Measurements from ENCODE around the gene FAU. TPM values are rescaled to one million over a fixed set of nuclear protein-coding genes. Genes with fewer than 3 reads are reported as not detected.

The FAU gene
- total RNA-seq, 6 experiments from 2014 or later = 631 to 750 (median 715) TPM

GRCh38 chr11:65134952-65135632, 13.2 kb upstream of the FAU start:
- Mint-ChIP-seq H3K4me3 (peak overlapping the region; percentile 100), H3K9me3 (no peaks in the 10 kb centered on the region), H3K27me3 (ENCODE audit: insufficient read depth) (peaks cover 6% of the 10 kb centered on the region; the same call in 1 of the 2 replicates), H3K4me1 (ENCODE audit: low read depth) (peaks cover 26% of the 10 kb centered on the region), H3K27ac (peak overlapping the region; percentile 99), H3K36me3 (ENCODE audit: low read depth) (peaks cover 17% of the 10 kb centered on the region)
- peak; percentile 96 for DNase-seq
- TF ChIP-seq, protein P1, sequence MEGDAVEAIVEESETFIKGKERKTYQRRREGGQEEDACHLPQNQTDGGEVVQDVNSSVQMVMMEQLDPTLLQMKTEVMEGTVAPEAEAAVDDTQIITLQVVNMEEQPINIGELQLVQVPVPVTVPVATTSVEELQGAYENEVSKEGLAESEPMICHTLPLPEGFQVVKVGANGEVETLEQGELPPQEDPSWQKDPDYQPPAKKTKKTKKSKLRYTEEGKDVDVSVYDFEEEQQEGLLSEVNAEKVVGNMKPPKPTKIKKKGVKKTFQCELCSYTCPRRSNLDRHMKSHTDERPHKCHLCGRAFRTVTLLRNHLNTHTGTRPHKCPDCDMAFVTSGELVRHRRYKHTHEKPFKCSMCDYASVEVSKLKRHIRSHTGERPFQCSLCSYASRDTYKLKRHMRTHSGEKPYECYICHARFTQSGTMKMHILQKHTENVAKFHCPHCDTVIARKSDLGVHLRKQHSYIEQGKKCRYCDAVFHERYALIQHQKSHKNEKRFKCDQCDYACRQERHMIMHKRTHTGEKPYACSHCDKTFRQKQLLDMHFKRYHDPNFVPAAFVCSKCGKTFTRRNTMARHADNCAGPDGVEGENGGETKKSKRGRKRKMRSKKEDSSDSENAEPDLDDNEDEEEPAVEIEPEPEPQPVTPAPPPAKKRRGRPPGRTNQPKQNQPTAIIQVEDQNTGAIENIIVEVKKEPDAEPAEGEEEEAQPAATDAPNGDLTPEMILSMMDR (IDR thresholded peaks at IDR 0.05) = no peak

- H3K36me3 Mint-ChIP-seq (ENCODE audit: low read depth) = peaks cover 17% of the 10 kb centered on the region
- peaks cover 26% of the 10 kb centered on the region for H3K4me1 Mint-ChIP-seq (ENCODE audit: low read depth)
- H3K9me3 Mint-ChIP-seq = no peaks in the 10 kb centered on the region
- 0 out of 2 replicates have a peak, but pooled peaks cover 3% of the 10 kb centered on the region for H3K27me3 Mint-ChIP-seq (ENCODE audit: insufficient read depth)
- peak within 1 kb of the TSS; percentile 99 for H3K27ac Mint-ChIP-seq
- peak; percentile 75 for DNase-seq
- TF ChIP-seq, protein P1 (IDR thresholded peaks at IDR 0.05) = no peak
- peak within 1 kb of the TSS; percentile 100 for H3K4me3 Mint-ChIP-seq
These were observed 12.5 kb upstream of the FAU start, which contains the start of gene SYVN1 for GRCh38 chr11:65134240-65134951. Gene SYVN1, minus strand, starts transcription at chr11:65134519. Its CDS starts 918 bp downstream, at chr11:65133601.

- no peak for DNase-seq
- TF ChIP-seq, protein P1 (IDR thresholded peaks at IDR 0.05) = no peak
- peak overlapping the region; percentile 100 for H3K4me3 Mint-ChIP-seq
- H3K9me3 Mint-ChIP-seq = no peaks in the 10 kb centered on the region
- H3K36me3 Mint-ChIP-seq (ENCODE audit: low read depth) = peaks cover 17% of the 10 kb centered on the region
- H3K27me3 Mint-ChIP-seq (ENCODE audit: insufficient read depth) = 0 out of 2 replicates have a peak, but pooled peaks cover 3% of the 10 kb centered on the region
- H3K27ac Mint-ChIP-seq = peak overlapping the region; percentile 99
- H3K4me1 Mint-ChIP-seq (ENCODE audit: low read depth) = peaks cover 26% of the 10 kb centered on the region
These were observed 11.8 kb upstream of the FAU start for GRCh38 chr11:65133724-65134123.

GRCh38 chr11:65132988-65133700, 11.2 kb upstream of the FAU start:
- Mint-ChIP-seq H3K4me1 (ENCODE audit: low read depth) (peaks cover 26% of the 10 kb centered on the region), H3K27me3 (ENCODE audit: insufficient read depth) (0 out of 2 replicates have a peak, but pooled peaks cover 3% of the 10 kb centered on the region), H3K4me3 (peak overlapping the region; percentile 100), H3K27ac (peak overlapping the region; percentile 99), H3K9me3 (no peaks in the 10 kb centered on the region), H3K36me3 (ENCODE audit: low read depth) (peaks cover 17% of the 10 kb centered on the region)
- no peak for DNase-seq
- TF ChIP-seq, protein P1 (IDR thresholded peaks at IDR 0.05) = no peak

DNA sequence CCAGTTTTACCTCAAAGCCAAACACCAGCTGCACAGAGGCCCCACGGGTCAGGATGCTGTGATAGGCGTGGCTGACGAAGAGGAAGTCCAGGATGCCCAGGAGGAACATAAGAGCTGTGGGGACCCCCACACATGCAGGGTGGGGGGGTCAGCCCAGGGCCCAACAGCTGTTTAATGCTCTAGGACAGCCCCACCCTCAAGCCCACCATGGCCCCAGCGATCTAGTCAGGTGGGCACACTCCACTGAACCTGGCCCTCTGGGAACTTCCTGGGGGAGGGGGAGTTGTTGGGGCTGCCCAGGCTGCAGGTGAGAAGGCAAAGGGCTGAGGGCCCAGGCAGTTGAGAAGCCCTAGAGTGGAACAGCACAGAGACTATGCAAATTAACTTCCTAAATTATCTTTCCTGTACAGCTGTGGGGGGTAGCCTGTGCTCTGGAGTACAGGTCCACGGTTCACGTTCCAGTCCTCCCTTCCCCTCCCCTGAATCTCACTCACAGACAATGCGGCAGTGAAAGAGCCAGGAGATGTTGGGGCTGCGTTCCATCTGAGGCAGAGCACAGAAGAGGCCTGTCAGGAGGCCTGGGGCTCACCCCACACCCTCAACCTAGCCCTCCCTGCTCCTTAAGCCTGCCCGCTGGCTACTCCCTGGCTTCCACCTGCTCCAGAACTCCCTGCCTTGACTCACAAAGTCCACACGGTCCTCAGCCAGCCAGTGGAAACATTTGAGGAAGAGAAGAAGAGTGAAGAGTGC, 10.5 kb upstream of the FAU start:
- no peaks in the 10 kb centered on the region for H3K9me3 Mint-ChIP-seq
- peak overlapping the region; percentile 100 for H3K4me3 Mint-ChIP-seq
- no peak overlapping the region; the same call in 1 of the 2 replicates for H3K27ac Mint-ChIP-seq
- no peak for DNase-seq
- peaks cover 17% of the 10 kb centered on the region for H3K36me3 Mint-ChIP-seq (ENCODE audit: low read depth)
- 0 out of 2 replicates have a peak, but pooled peaks cover 3% of the 10 kb centered on the region for H3K27me3 Mint-ChIP-seq (ENCODE audit: insufficient read depth)
- TF ChIP-seq, protein P1 (IDR thresholded peaks at IDR 0.05) = no peak
- peaks cover 26% of the 10 kb centered on the region for H3K4me1 Mint-ChIP-seq (ENCODE audit: low read depth)
